HG03378 (cell line): ENCODE data around the gene SERAC1.

Experiments
- ATAC-seq: cut with Tn5 transposase; IDR thresholded peaks from one replicate; pipeline ENCODE4 v1.9.1; 2021; ENCODE audit warnings: mild to moderate bottlenecking, moderate library complexity; ENCODE audit not compliant: unreplicated experiment

SERAC1 gene

DNA sequence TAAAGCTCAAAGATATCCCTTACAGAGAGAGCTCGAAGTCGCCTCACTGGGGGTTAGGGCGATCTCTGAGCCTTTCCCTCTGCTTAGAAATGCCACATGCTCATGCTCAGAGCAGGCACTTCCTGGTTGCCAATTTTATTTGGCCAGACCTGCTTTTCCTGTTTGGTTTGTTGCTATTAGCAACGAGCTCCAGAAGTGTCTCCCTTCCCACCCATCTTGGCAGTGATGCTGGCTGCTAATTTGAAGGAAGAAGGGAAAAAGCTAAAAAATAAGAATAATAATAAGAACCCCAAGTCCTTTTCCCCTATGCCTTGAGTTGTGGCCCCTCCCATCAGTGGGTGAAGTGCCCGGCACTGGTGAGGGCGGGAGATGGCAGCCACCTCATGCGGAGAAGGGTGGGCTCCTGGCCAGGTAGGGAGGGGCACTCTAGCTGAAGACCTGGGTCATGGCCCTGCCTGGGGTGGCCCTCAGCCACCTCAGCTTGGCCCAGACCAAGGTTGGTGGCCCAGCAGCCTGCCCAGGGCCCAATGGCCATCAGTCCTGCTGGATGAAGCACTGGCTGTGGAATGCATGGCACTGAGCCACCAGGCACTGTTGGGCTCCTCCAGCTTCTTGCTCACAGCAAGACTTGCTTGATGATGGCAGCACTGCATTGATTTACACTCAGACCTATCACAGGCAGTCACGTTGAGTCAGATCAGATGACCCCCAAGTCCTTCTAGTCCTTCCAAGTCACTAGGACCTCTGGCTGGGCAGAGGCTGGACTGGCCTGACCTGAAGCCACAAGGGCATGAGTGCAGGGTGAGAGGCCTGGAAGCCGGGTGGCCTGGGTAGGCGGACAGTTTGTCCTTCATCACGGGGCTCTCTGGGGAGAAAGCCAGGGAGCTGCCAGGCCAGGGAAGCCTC is 107.4 kb downstream of the SERAC1 start:
- no peak for ATAC-seq
